IPS-20b (cell line): ENCODE measurements around the gene DAPK1.

ENCODE experiments used
- H3K27ac ChIP-seq: one replicate; pipeline ENCODE4 v1.5.1; 2013; ENCODE audit warnings: low read length
- H3K27me3 ChIP-seq: 2 replicates; pipeline ENCODE4 v1.6.1; 2013; ENCODE audit warnings: mild to moderate bottlenecking, low read length, inconsistent platforms; ENCODE audit not compliant: insufficient read depth
- H3K36me3 ChIP-seq: 2 replicates; pipeline ENCODE4 v1.6.1; 2013; ENCODE audit warnings: low read depth, mild to moderate bottlenecking, inconsistent platforms, low read length, moderate library complexity; ENCODE audit not compliant: insufficient read depth
- H3K4me1 ChIP-seq: 2 replicates; pipeline ENCODE4 v1.6.1; 2013; ENCODE audit warnings: mild to moderate bottlenecking, control low read depth, inconsistent platforms, low read length, moderate library complexity; ENCODE audit not compliant: insufficient read depth
- H3K4me3 ChIP-seq: 2 replicates; pipeline ENCODE4 v1.5.1; 2013; ENCODE audit warnings: mild to moderate bottlenecking, low read length, inconsistent platforms
- H3K9ac ChIP-seq: 2 replicates; pipeline ENCODE4 v1.6.1; 2013; ENCODE audit warnings: low read depth, mild to moderate bottlenecking, inconsistent platforms, low read length, moderate library complexity
- H3K9me3 ChIP-seq: 2 replicates; pipeline ENCODE4 v1.6.1; 2013; ENCODE audit warnings: mild to moderate bottlenecking, low read depth, low read length, inconsistent platforms; ENCODE audit not compliant: insufficient read depth

DAPK1 gene

DNA sequence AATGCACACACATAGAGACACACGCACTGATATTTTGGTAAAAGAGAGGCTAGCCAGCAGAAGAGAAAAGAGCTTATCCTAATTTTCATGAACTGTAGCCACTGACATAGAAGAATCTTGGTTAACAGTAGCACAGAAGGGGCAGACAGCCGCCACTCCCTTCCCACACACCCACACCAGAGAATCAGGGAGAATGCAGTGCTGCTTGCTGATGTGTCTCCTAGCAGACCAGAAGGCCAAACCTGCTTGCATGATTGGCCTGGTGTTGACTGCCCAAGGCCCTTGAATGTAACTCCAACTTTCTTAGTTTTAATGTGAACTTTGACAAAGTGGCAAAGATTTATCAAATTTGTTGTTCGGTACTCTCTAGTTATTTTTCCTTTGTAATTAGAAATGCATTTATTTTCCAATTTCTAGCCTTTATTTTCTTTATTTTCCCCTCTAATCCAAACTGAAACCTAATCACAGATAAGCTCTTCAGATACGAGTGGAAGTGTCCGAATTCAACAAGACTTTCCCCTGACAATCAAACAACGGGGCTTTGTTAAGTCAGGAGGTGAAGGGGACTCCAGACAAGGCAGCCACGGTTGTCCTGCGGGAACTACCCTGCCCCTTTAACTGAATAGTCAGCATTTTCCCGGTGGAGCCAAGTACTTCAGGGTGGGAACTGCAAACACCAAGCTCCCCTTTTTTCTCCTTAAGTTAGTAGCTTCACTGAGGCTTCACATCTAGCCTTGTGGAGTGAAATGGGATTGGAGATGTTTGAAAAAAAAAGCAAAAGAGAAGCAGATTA, 146.3 kb downstream of the DAPK1 start:
- Histone ChIP-seq H3K4me3 (no peak overlapping the region), H3K36me3 (peaks cover 86% of the 10 kb centered on the region), H3K27ac (no peak overlapping the region), H3K9ac (no peak overlapping the region; the same call in 1 of the 2 replicates), H3K9me3 (no peaks in the 10 kb centered on the region), H3K4me1 (peaks cover 13% of the 10 kb centered on the region; the same call in 1 of the 2 replicates), H3K27me3 (no peaks in the 10 kb centered on the region)

DNA sequence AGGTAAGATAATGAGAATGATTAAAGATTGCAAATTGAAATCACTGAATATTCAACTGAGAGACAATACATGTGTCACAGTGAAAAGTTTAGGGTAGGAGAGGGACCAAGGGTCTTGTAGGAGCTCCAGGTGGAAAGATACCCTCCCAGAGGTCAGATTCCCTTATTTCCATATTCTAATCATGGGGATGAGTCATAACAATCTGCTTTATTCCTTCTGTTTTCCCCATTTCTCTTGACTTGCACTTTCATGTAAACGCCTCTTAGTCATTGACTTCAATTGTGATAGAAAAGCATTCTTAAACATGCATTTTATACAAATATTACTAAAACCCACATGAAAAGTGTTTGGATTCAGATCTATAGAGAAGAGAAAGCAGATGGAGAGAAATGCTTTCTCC, 147.0 kb downstream of the DAPK1 start:
- H3K4me1 ChIP-seq = peaks cover 13% of the 10 kb centered on the region; the same call in 1 of the 2 replicates
- no peak overlapping the region for H3K4me3 ChIP-seq
- H3K27ac ChIP-seq = no peak overlapping the region
- no peaks in the 10 kb centered on the region for H3K27me3 ChIP-seq
- H3K36me3 ChIP-seq = peaks cover 86% of the 10 kb centered on the region
- no peaks in the 10 kb centered on the region for H3K9me3 ChIP-seq
- no peak overlapping the region; the same call in 1 of the 2 replicates for H3K9ac ChIP-seq

DNA sequence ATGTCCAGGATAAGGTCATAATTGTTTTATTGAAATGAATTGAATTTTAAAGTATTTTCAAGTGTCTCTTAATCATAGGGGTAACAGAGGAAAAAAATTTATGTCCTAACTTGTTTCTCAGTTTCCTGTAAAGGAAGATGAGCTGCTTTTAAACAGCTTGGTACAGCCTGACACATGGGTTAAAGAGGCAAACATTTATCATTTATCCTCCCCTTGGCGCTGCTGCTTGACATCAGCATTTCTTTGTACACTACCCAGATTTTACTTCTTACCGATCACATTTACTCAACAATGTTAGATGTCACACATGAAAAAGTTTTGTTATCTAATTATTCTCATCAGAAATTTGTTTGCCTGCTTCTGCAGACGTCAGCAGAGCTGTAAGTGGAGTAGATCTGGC, 148.9 kb downstream of the DAPK1 start:
- Histone ChIP-seq H3K27me3 (no peaks in the 10 kb centered on the region), H3K36me3 (peaks cover 86% of the 10 kb centered on the region), H3K27ac (no peak overlapping the region), H3K9me3 (no peaks in the 10 kb centered on the region), H3K4me1 (peaks cover 13% of the 10 kb centered on the region; the same call in 1 of the 2 replicates), H3K4me3 (no peak overlapping the region), H3K9ac (no peak overlapping the region)

DNA sequence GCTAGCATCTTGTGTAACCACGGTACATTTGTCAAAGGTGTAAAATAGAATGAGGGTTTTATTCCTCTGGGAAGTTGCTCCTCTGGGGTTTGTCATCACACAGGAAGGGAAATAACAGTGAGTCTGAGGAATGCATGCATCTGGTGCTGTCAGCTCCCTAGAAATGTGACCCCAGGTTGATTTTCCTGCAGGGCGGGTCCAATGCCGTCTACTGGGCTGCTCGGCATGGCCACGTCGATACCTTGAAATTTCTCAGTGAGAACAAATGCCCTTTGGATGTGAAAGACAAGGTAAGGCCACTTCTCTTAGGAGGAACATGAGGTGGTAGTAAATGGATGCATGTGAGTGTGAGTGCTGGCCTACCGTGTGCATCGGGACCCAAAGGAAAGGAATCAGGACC, 149.4 kb downstream of the DAPK1 start:
- Histone ChIP-seq H3K4me3 (no peak overlapping the region), H3K4me1 (peaks cover 13% of the 10 kb centered on the region; the same call in 1 of the 2 replicates), H3K9ac (no peak overlapping the region), H3K9me3 (no peaks in the 10 kb centered on the region), H3K27me3 (no peaks in the 10 kb centered on the region), H3K27ac (no peak overlapping the region), H3K36me3 (peaks cover 82% of the 10 kb centered on the region)

DNA sequence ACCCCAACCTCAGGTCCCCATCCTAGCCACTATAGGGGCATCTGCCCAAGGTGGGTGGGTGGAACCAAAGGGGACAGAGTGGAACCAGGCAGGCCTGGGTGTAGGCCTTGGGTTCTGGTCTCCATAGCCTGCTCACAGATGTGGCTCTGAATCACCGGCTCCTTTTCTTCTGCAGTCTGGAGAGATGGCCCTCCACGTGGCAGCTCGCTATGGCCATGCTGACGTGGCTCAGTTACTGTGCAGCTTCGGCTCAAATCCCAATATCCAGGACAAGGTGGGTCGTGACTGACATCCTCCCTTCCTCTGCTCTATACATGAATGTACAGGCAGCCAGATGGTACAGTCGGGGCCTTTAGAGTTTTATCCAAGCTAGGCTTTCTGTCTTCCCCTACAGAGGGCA, 150.9 kb downstream of the DAPK1 start:
- Histone ChIP-seq H3K9me3 (no peaks in the 10 kb centered on the region), H3K4me1 (peaks cover 13% of the 10 kb centered on the region; the same call in 1 of the 2 replicates), H3K4me3 (no peak overlapping the region), H3K36me3 (peaks cover 68% of the 10 kb centered on the region), H3K27me3 (no peaks in the 10 kb centered on the region), H3K9ac (no peak overlapping the region), H3K27ac (no peak overlapping the region)

DNA sequence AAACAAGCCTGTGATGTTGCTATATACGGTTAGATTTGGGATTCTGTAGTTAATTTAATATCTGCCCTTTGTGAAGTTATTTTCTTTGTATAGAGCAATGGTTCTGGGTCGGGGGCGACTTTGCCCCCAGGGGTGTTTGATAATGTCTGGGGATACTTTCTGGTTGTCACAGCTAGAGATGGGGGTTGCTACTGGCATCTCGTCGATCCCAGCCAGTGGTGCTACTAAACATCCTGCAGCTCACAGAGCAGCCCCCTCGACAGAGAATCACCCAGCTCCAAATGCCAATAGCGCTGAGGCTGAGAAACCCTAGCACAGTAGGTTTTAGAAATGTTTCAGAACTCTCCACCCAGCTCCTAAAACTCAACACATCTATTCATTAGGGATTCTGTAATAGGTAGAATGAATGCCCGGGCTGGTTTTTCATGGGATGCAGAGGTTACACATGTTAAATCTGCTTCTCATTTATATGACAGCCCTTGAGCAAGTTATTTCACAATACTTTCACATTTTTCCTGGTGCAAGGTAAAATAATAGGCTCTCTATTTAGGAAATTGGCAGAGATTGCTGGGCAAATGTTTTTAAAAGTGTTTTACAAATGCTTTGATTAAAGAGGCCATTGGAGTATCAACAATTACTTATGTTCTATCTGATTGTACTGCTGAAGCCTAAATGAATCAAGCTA, 153.1 kb downstream of the DAPK1 start:
- Histone ChIP-seq H3K4me1 (no peaks in the 10 kb centered on the region), H3K36me3 (peaks cover 78% of the 10 kb centered on the region), H3K27me3 (no peaks in the 10 kb centered on the region)

DNA sequence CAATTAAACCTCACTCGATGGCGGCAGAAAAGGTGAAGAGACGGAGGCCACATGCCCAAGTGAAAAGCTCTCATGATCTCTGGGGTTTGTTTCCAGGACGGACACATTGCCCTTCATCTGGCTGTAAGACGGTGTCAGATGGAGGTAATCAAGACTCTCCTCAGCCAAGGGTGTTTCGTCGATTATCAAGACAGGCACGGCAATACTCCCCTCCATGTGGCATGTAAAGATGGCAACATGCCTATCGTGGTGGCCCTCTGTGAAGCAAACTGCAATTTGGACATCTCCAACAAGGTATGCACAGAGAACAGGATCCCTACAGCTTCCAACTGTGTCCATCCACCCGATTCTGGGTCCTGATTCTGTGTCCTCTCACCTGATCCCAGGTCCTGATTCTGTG, 153.8 kb downstream of the DAPK1 start:
- Histone ChIP-seq H3K9me3 (no peaks in the 10 kb centered on the region), H3K9ac (no peak overlapping the region), H3K4me3 (no peak overlapping the region), H3K27me3 (no peaks in the 10 kb centered on the region), H3K27ac (no peak overlapping the region), H3K4me1 (no peaks in the 10 kb centered on the region), H3K36me3 (peaks cover 78% of the 10 kb centered on the region)

More for the DNA sequence above, 153.1 kb downstream of the DAPK1 start:
- no peaks in the 10 kb centered on the region for H3K9me3 ChIP-seq
- no peak overlapping the region for H3K4me3 ChIP-seq
- H3K9ac ChIP-seq = no peak overlapping the region
- H3K27ac ChIP-seq = no peak overlapping the region

DNA sequence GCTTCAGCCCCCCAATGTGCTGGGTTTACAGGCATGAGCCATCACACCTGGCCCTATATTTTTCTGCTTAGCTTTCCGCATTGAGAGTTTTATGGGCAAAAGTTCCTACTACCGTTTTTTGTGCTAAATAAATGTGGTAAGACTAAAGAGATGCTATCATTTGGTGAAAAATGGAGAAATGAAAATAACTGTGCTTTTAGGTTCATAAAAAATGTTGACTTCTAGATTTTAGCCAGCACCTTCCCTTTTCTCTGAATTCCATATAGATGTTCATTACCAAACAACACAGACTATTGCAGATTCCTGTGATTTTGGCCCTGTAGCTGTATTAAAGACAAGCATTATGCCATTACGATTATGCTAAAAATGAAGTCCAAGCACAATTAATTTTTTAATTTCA, 156.3 kb downstream of the DAPK1 start:
- no peak overlapping the region for H3K27ac ChIP-seq
- peaks cover 78% of the 10 kb centered on the region for H3K36me3 ChIP-seq
- H3K9me3 ChIP-seq = no peaks in the 10 kb centered on the region
- H3K9ac ChIP-seq = no peak overlapping the region
- H3K4me3 ChIP-seq = no peak overlapping the region
- H3K4me1 ChIP-seq = no peaks in the 10 kb centered on the region
- no peaks in the 10 kb centered on the region for H3K27me3 ChIP-seq

DNA sequence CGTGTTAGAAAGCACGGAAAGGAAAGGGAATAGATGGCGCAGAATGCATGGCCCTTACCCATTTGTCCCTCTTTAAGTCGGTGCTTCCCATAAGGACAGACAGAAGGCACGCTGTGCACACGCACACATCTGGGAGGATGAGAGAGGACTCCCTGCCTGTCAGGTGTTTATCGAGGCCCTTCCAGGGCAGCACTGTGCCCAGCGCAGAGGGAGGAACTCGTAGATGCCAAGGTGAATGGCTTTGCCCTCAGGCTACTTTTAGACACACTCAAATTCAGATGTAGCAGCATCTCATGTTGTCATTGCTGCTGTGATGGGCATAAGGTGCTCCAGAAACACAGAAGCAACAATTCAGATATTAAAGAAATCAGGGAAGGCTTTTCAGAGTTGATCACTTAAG, 158.1 kb downstream of the DAPK1 start:
- no peak overlapping the region for H3K4me3 ChIP-seq
- H3K9ac ChIP-seq = no peak overlapping the region
- no peaks in the 10 kb centered on the region for H3K9me3 ChIP-seq
- H3K27ac ChIP-seq = no peak overlapping the region
- H3K36me3 ChIP-seq = peaks cover 70% of the 10 kb centered on the region
- no peaks in the 10 kb centered on the region for H3K27me3 ChIP-seq
- no peaks in the 10 kb centered on the region for H3K4me1 ChIP-seq

DNA sequence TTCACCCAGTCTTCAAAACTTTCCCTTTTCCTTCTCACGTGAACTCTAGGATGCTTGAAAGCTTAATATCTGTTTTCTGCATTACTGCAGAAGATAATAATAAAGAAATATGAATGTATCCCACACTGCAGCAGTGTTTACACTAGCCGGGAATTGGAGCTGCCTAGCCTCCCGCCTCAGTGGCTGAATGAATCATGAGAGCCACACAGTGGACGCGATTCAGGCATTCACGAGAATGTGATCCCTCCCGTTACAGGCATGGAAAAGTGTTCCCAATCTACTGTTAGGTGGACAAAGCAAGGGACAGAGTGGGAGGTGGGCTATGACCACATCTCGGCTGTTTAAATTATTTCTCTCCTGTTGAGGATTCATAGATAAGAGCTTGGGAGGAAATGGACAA, 158.8 kb downstream of the DAPK1 start:
- no peaks in the 10 kb centered on the region for H3K9me3 ChIP-seq
- no peak overlapping the region for H3K27ac ChIP-seq
- H3K4me3 ChIP-seq = no peak overlapping the region
- H3K9ac ChIP-seq = no peak overlapping the region
- peaks cover 63% of the 10 kb centered on the region for H3K36me3 ChIP-seq
- no peaks in the 10 kb centered on the region for H3K4me1 ChIP-seq
- no peaks in the 10 kb centered on the region for H3K27me3 ChIP-seq

DNA sequence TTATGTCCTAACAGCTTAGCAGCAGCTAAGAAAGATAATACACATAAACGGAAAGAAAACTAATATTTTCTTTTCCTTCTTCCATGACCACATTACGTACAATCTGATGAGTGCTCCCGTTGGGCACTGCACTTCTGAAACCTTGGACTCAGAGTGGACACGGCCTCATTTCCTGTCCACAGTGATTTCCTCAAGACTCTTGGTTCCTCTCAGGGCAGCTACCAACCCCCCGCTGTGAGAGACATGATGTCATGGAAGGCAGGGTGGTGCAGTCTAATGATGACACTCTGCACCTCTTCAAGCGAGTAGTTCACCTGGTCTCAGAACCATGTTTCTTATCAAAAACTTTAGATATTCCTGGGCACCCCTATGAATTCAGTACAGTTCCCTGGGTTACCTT, 159.5 kb downstream of the DAPK1 start:
- no peak overlapping the region for H3K4me3 ChIP-seq
- peaks cover 61% of the 10 kb centered on the region for H3K36me3 ChIP-seq
- H3K27ac ChIP-seq = no peak overlapping the region
- H3K4me1 ChIP-seq = no peaks in the 10 kb centered on the region; the same call in 1 of the 2 replicates
- no peaks in the 10 kb centered on the region for H3K9me3 ChIP-seq
- no peak overlapping the region for H3K9ac ChIP-seq
- H3K27me3 ChIP-seq = no peaks in the 10 kb centered on the region

DNA sequence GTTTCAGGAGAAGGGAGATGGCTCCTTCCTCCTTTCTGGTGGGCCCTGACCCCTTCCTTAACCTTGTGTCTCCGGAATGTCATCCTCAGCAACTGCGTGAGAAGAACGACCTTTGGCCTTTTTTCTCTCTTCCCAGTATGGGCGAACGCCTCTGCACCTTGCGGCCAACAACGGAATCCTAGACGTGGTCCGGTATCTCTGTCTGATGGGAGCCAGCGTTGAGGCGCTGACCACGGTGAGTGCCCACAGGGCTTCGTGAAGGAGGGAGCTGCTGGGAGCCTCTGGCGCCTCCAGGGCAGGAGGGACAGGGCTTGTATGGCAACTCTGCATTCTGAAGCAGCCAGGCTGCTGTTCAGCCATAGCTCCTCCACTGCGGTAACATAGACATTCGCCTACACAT, 160.2 kb downstream of the DAPK1 start:
- no peak overlapping the region for H3K27ac ChIP-seq
- no peak overlapping the region for H3K4me3 ChIP-seq
- no peak overlapping the region for H3K9ac ChIP-seq
- H3K27me3 ChIP-seq = no peaks in the 10 kb centered on the region
- no peaks in the 10 kb centered on the region for H3K9me3 ChIP-seq
- no peaks in the 10 kb centered on the region; the same call in 1 of the 2 replicates for H3K4me1 ChIP-seq
- peaks cover 61% of the 10 kb centered on the region for H3K36me3 ChIP-seq
